Stimulated activated CD8-positive, alpha-beta memory T cell treated with anti-CD3 and anti-CD28 coated beads, Interleukin-4, amount 100 ng/mL, for 1 hour (primary cell): ENCODE measurements around the gene KLHL2.
A peak's percentile ranks its signal among the peaks of the same experiment; 100 is the strongest.
"Not testable (repeated sequence)": the region's sequence is repeated elsewhere in the genome, so short reads cannot be mapped to it uniquely, and the experiment has no call there.

ENCODE experiments used
- DNase-seq, 2 donors: peaks; one replicate each; pipeline ENCODE4 v3.0.0-alpha.2; 2020; ENCODE audit warnings: low read depth in 2 of 2, low spot score in 1 of 2

The KLHL2 gene, protein sequence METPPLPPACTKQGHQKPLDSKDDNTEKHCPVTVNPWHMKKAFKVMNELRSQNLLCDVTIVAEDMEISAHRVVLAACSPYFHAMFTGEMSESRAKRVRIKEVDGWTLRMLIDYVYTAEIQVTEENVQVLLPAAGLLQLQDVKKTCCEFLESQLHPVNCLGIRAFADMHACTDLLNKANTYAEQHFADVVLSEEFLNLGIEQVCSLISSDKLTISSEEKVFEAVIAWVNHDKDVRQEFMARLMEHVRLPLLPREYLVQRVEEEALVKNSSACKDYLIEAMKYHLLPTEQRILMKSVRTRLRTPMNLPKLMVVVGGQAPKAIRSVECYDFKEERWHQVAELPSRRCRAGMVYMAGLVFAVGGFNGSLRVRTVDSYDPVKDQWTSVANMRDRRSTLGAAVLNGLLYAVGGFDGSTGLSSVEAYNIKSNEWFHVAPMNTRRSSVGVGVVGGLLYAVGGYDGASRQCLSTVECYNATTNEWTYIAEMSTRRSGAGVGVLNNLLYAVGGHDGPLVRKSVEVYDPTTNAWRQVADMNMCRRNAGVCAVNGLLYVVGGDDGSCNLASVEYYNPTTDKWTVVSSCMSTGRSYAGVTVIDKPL

DNA sequence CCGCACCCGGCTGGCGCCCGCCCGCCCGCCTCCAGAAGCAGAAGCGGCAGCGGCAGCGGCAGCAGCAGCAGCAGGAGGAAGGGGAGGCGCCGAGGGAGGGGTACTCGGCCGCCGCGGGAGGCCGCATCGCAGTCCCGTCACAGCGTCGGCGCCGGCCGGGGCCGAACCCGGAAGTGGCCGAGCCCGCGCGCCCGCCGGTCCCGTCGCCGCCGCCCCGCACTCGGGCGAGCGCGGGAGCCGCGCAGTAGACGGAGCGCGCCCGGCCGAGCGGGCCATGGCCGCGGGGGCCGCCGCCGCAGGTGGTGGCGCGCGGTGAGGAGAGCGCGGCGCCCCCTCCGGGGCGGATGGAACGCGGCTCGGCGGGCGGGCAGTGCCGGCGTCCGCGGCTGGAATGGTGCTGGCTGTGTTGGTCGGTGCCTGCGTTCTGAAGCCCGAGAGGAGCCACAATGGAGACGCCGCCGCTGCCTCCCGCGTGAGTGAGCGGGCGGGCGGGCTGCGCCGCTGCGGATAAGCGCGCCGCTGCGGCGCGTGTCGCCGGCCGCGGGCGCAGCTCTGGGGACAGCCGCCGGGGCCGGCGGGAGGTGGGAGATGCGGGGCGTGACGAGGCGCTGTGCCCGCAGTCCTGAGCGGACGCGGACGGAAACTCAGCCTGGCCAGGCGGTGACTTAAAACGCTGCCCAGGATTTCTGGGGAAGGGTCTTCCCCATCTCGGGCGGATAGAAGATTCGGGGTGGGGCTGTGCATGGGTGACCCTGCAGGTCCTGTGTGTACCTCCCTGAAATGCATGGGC is at the start of gene KLHL2:
Gene KLHL2 (plus strand): TSS at position 131 of the 790 bp plus-strand sequence. CDS start 316 bp downstream, at position 447.
- DNase-seq = peak; percentile 20 to 40

DNA sequence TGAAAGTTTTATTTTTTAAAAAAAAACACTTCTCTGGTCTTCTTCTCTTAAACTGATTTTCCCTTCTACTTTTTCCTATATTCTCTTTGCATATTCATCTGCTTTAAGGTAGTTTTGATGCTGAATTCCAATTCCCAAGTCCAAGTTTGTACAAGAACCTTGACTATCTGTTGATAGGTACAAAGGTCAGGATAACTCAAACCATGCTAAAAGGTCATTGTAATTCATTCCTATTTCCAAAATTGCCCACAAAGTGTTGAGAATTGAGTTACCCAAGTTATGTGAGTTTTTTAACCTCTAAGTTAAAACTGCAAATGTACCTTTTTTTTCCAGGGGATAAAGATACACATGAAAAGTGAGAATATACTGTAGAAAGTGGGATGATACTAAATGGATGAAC is 48.6 kb upstream of the KLHL2 start:
- DNase-seq = no peak

DNA sequence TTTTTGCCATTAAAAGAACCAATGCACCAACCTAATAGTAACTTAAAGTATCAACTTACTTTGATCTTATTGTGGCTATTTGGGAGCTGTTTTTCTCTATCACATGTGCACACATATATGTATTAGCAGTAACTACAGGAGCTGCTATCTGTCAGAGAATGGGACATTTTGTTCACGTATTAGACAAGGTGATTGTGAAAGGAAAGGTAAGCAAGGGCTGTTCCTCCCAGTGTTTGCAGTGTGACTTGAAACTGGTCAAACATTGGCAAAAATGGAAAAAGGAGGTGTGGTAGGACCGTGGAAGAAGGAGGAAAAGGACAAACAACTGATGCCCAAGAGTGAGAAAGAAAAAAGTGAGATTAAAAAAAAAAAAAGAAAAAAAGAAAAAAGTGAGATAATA is 43.1 kb upstream of the KLHL2 start:
- no peak for DNase-seq

DNA sequence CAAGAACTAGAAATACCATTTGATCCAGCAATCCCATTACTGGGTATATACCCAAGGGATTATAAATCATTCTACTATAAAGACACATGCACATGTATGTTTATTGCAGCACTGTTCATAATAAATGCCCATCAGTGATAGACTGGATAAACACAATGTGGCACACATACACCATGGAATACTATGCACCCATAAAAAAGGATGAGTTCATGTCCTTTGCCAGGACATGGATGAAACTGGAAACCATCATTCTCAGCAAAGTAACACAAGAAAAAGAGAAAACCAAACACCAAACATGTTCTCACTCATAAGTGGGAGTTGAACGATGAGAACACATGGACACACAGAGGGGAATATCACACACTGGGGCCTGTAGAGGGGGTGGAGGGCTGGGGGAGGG is 40.5 kb upstream of the KLHL2 start:
- DNase-seq = not testable (repeated sequence)

DNA sequence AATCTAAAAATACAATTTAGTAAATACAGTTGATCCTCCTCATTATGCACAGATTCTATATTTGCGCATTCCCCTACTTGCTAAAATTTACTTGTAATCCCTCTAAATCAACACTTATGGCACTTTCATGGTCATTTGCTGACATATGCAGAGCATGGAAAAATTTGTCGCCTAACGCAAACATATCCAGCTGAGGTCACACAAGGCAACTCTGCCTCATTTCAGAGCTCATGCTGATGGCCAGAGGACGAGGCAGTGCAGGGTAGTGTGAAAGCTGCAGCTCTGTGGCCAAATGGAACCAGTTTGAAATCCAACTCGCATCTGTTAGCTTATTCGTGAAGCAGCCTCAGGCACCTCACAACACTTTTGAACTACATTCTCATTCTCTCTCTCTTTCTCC is 39.7 kb upstream of the KLHL2 start:
- no peak for DNase-seq

DNA sequence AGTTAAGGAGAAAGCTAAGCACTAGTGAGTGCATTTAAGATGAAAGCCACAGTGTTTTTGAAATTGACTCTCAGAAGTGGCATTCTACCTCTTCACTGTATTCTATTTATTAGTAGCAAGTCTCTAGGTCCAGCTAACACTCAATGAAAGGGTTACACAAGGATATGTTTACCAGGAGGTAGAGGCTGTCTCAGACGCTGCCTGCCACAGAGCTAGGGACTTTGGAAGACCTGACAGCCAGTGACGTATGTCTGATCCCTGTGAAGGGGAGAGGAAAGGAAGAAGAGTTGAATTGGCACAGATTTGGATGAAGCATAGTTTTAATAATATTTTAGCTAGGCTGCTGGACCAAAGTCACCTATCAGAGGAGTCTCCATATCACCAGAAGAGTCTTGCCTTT is 36.5 kb upstream of the KLHL2 start:
- no peak for DNase-seq

DNA sequence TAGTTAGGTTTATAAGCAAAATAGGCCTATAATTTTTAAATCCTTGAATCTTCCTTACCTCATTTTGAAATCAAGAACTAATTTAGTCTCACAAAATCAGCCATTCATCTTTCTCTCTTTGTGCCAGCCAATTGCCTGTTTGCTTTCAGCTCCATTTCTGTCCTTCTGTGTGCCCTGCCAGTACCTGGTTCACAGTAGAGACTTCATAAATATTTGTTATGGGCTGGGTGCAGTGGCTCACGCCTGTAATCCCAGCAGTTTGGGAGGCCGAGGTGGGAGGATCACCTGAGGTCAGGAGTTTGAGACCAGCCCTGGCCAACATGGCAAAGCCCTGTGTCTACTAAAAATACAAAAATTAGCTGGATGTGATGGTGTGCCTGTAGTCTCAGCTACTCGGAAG is 31.9 kb upstream of the KLHL2 start:
- DNase-seq = not testable (repeated sequence)

DNA sequence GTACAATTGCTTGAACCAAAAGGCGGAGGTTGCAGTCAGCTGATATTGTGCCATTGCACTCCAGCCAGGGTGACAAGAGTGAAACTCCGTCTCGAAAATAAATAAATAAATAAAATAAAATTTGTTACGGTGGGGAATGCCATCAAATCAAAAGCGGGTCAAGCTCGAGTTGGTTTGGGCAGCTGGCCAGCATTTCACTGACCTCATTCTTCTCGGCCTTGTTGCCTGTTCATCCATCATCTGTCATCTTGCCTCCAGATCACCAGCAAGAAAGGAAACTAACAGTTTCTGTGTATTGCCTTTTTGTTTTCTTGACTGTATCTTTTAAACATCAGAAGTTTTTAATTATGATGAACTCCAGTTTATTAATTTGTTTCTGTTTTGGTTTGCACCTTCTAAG is 31.5 kb upstream of the KLHL2 start:
- no peak for DNase-seq

DNA sequence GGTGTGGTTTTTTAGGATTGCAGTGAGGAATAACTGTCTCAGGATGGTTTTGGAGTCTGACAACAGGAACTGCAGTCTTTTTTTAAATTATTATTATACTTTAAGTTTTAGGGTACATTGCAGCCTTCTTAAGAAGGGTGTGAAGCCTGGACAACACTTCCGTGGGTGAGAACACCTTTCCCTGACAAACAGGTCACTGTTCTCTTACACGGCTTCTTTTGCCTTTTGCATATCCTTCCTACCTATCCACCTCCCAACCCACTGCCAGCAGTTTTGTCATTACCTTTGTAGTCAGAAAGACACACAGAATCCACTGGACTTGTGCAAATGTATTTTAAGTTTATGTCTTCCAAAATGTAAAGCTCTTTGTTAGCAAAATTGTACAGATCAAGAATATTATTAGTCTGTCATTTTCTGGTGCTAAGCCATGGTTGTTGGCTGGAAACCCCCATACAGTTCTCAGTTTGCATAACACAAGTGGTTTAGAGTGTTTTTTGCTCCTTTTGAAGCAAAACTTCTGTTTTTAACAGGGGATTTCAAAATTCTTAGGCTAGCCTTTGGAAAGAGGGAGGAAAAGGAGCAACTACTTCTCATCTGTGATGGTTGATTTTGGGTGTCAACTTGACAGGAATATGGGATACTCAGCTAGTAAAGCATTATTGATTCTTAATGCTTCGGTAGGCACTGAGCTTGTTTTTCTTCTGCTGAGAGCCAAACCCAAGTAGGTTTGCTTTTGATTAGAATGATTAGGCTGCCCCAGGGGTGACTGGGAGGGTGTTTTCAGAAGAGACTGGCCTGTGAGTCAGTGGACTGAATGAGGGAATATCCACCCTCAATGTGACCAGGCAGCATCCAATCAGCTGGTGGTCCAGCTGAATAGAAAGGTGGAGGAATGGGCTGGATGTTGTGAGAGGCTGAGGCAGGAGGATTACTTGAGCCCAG is 29.4 kb upstream of the KLHL2 start:
- no peak for DNase-seq

DNA sequence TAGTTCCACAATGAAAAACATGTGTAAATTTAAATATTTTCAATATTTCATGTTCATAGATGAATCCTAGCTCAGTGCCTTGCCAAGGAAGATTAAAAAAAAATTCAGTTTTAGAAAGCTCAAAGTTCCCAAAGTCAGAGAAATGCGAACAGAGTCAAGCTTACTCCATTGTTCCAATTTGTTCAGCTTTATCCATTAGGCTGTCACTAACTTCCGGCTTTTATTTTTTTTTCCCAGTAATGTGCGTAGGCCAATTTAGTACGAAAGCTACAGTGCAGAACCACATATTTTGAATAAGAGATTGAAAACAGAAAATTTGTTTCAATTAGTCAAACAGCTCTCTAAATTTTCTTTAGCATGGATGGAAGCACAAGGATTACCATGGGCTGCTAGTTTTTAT is 23.1 kb upstream of the KLHL2 start:
- no peak for DNase-seq

DNA sequence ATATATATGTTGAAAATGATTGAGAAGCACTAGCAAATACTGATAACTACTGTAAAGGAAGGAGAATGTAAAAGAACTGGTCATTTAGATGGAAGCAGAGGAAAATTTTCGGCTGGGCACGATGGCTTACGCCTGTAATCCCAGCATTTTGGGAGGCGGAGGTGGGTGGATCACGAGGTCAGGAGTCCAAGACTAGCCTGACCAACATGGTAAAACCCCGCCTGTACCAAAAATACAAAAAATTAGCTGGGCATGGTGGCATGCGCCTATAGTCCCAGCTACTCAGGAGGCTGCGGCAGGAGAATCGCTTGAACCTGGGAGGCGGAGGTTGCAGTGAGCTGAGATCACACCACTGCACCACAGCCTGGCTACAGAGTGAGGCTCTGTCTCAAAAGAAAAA is 22.4 kb upstream of the KLHL2 start:
- DNase-seq = not testable (repeated sequence)

DNA sequence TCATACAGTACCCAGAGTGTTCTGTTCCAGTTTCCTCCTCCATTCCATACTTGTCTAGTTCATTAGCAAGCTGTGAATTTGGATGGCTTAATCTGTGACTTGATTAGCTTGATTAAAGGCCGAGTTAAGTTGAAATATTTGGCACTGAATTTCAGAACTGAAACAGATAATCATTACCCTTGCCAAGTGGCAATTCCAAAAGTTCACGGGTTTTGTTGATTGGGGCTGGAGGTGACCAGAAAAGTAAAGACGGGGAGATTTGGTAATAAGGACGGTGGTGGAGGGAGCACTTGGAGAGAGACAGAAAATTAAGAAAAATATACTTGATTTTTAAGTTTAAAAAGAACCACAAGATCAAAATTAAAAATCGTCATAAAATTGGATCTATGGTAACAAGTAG is 21.9 kb upstream of the KLHL2 start:
- no peak for DNase-seq

DNA sequence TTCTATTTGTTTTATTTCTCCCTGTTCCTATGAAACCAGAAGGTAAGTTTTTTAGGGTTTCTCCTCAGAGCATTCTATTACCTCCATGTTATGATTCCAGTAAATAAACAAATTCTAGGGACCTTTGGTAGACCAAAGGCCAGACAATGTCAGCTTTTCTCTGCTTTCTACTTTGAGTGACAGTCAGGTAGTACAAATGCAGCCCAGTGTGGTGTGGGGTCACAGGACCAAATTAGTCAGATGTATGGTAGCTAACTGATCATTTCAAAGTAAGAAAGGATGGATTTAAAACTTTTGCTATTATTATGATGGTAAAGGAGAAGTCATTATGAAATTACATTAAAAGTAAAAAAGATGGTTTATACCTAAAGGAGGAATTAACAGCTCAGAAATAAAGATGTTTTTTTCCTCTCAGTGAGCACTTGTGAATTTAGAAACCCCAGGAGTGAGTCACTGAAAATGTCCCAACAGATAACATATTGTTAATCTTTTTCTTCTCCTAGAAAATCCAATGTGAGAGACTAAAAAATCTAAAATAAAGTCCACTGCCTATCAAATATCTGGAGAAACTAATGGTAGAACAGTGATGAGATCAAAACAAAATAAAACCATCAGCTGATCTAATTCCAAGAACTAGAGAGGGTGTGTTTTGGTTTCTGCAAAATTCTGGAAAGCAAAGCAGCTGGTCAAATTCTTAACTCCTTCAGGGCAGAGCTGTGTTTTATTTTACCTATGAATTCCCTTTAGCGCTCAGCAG is 16.6 kb upstream of the KLHL2 start:
- DNase-seq = no peak

DNA sequence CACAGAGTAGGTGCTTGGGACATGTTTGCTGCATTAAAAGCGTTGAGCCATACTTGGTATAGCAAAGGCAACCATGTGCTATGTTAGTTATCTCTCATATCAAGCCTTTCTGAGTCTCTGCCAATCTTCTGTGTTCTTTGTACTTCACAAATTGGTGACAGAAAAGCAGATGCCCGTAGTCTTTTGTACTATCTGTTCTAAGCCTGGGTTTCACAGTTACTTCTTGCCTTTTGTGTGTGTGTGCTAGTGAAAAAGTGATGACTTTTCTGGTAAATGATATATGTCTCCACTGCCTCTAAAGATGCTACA is 16.1 kb upstream of the KLHL2 start:
- no peak for DNase-seq

DNA sequence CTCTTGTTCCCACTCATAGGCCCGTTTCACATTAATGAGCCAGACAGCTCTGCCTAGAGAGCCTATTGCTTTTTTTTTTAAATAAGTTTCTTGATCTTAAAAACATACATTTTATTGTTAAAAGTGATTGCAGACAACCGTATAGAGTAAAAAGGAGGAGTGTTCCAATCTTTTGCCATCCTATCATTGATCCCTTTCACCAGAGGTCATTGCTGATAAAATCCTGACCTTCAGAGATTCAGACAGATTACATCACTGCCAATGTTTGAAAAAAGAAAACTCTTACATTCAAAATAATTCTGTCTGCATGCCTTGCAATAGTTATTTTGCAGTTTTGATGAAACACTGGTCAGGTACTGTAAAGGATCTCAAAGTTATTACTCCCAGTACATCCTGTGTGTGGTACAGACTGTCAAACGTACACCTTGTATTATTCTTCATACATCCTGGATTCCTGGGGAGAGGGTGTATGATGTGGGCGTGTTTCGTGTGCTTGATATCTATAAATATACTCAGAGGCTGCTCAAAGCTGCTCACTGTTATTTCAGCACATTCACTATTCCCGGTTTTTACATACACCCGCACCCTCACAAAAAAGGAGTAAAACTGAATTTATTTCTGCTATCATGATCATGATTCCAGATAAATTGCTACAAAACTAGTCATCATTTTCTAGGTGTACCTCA is 15.4 kb upstream of the KLHL2 start:
- no peak for DNase-seq

DNA sequence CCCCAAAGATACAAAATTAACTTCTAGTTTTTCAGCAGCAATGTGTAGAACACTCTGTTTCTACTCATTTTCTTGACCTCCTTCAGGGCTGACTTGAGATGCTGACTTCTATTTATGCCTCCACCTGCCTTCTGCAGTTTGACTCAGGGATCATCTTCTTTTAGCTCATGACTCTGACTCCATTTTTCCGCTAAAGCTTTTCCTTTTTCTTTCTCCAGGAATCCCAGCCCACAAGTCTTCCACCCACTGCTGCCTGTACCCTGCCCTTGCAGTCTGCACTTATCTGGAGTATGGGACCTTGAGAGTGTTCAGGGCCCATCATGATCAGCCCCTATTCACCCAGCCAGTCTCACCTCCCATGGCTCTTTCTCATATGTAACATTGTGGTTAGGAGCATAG is 14.9 kb upstream of the KLHL2 start:
- no peak for DNase-seq

DNA sequence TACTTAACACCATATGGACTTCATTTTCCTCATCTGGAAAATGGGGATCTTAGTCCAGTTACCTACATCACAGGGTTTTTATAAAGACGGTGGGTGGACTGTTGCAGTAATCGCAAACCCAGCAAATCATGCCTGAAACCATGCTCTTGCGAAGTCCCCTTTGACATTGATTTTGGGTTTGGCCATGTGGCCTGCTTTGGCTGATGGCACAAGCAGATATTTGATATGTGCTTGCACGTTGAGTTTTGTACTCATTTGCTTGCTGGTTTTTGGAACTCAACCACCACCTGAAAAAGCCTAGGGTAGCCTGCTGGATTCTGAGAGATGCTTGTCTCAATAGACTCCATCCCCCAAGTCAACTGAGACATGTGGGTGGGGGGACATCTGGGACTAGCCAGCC is 14.4 kb upstream of the KLHL2 start:
- no peak for DNase-seq

DNA sequence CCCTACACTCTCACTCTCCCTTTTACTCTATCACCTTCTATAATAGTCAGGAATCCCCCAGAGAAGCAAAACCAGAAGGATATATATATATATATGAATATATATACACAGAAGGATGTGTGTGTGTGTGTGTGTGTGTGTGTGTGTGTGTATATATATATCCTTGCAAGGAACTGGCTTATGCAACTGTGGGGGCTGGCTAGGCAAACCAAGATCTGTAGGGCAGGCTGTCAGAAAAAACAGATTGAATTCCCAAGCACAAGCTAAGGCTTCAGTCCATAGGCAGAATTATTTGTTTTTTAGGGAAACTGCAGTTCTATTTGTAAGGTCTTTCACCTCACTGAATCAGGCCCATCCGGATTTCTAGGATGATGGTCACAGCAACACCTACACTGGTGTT is 13.0 kb upstream of the KLHL2 start:
- DNase-seq = no peak

DNA sequence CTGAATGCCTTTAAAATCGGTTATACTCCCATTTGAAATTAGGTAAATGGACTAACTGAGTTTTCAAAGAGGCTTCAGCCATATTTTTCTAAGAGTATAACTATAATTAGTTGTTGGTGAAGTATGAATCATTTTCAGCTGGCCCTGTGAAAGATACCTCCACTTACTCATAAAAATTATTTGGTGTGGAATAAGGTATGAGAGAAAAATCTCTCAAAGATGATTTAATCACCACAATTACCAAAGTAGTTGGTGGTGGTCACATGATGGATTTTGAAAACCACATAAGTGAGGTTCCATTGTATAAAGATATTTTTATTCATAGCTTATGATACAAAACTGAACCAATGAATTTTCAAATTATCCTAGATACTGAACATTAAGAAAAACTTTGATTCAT is 9.0 kb upstream of the KLHL2 start:
- DNase-seq = no peak

DNA sequence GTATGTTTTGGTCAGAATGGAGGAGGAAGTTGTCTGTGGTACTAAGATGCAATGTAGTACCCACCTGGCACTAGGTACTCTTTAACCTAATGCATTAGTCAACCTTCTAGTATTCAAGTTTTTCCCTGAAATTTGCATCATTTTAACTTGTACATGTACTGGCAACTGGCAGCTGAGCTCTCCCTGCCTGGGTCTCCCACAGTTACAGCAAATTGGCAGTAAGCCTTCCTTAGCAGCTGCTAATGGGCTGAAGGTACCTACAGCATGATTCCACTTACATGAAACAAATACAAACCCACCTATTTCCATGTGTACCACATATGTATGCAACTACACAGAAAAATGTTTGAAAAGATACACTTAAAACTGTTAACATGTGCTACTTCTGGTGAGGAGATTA is 8.1 kb upstream of the KLHL2 start:
- DNase-seq = no peak
